ENCODE measurements around the gene C9orf78. TPM values are rescaled to one million over a fixed set of nuclear protein-coding genes. Genes with fewer than 3 reads are reported as not detected.

The C9orf78 gene
- polyA plus RNA-seq, 1 donor (not counting 4 experiments of a cell fraction or from before 2014, with no cell fraction given) = 66.5 TPM

GRCh38 chr9:129879991-129880653, 45.0 kb upstream of the C9orf78 start:
- H3K4me3 ChIP-seq (ENCODE audit: control insufficient read depth in 2 of 3, extremely low read depth in 1 of 3, insufficient read depth in 2 of 3, low read depth in 1 of 3, low read length in 3 of 3) = no peak overlapping the region
- peaks cover 0 to 13% of the 10 kb centered on the region in 2 experiments for H3K36me3 ChIP-seq (ENCODE audit: control insufficient read depth in 2 of 2, extremely low read depth in 1 of 2, insufficient read depth in 2 of 2, low read length in 2 of 2)
- H3K27me3 ChIP-seq (ENCODE audit: control insufficient read depth, extremely low read depth, insufficient read depth, low read length) = no peaks in the 10 kb centered on the region
- no peak overlapping the region for H3K9ac ChIP-seq (ENCODE audit: control insufficient read depth, extremely low read depth, insufficient read depth, low read length)
- H3K4me1 ChIP-seq (ENCODE audit: control insufficient read depth, extremely low read depth, insufficient read depth, low read length) = peaks cover 12% of the 10 kb centered on the region
- H3K9me1 ChIP-seq (ENCODE audit: control insufficient read depth, extremely low read depth, insufficient read depth, low read length) = no peaks in the 10 kb centered on the region
- no peak overlapping the region for H3K27ac ChIP-seq (ENCODE audit: control insufficient read depth, insufficient read depth, low read length)
- H3K79me2 ChIP-seq (ENCODE audit: control insufficient read depth, insufficient read depth, low read length) = no peaks in the 10 kb centered on the region
- no peak for FAIRE-seq
- TF ChIP-seq EZH2 (IDR thresholded peaks at IDR 0.05; ENCODE audit: low read length) = no peak
- TF ChIP-seq, protein P1, sequence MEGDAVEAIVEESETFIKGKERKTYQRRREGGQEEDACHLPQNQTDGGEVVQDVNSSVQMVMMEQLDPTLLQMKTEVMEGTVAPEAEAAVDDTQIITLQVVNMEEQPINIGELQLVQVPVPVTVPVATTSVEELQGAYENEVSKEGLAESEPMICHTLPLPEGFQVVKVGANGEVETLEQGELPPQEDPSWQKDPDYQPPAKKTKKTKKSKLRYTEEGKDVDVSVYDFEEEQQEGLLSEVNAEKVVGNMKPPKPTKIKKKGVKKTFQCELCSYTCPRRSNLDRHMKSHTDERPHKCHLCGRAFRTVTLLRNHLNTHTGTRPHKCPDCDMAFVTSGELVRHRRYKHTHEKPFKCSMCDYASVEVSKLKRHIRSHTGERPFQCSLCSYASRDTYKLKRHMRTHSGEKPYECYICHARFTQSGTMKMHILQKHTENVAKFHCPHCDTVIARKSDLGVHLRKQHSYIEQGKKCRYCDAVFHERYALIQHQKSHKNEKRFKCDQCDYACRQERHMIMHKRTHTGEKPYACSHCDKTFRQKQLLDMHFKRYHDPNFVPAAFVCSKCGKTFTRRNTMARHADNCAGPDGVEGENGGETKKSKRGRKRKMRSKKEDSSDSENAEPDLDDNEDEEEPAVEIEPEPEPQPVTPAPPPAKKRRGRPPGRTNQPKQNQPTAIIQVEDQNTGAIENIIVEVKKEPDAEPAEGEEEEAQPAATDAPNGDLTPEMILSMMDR (optimal IDR thresholded peaks at IDR 0.05 in 1 of 3, IDR thresholded peaks at IDR 0.05 in 1 of 3, conservative IDR thresholded peaks at IDR 0.05 in 1 of 3; ENCODE audit: extremely low read depth in 1 of 3, insufficient read depth in 2 of 3, low read length in 3 of 3) = no peak
- no peaks in the 10 kb centered on the region for H3K9me3 ChIP-seq (ENCODE audit: control insufficient read depth, low read depth, low read length)
- dilution Hi-C loops (cut with MboI; ENCODE audit: extremely low pct_ligation_motif_present, low sequenced_read_pairs) = no loop called here
- no peak for DNase-seq (ENCODE audit: low read depth, low spot score)
- H4K20me1 ChIP-seq (ENCODE audit: control insufficient read depth, extremely low read depth, insufficient read depth, low read length) = no peaks in the 10 kb centered on the region
- no peak overlapping the region for H2AFZ ChIP-seq (ENCODE audit: control insufficient read depth, low read length)
- H3K4me2 ChIP-seq (ENCODE audit: control insufficient read depth, extremely low read depth, insufficient read depth, low read depth, low read length) = no peak overlapping the region

DNA sequence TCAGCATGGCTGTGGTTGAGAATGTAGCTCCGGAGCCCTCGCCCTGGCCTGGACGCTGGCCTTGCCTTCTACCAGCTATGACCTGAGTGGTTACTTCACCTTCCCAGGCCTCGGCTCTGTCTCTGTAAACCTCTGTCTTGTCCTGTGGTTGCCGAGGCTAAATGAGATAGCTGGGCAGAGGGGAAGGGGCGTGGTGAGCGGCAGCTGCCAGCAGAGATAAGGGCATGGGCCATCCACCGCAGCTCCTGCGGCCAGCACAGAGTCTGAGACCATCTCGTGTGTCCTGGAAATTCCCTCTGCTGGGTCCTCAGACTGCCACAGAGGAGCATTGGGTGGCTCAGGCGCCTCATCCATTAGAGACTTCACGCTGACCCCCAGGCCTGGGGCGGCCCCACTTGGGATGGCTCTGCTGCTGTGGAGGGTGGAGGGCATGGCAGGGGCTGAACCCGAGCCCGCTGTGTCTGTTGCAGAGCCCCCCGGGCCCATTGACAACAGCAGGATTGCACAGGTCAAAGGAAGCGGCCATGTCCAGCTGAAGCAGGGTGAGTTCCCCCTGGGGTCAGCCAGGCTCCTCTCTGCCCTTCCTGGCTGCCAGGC, 44.1 kb upstream of the C9orf78 start:
- peaks cover 2% of the 10 kb centered on the region for H3K4me1 ChIP-seq (ENCODE audit: control insufficient read depth, extremely low read depth, insufficient read depth, low read length)
- H3K9me1 ChIP-seq (ENCODE audit: control insufficient read depth, extremely low read depth, insufficient read depth, low read length) = no peaks in the 10 kb centered on the region
- H3K27ac ChIP-seq (ENCODE audit: control insufficient read depth, insufficient read depth, low read length) = no peak overlapping the region
- no peak overlapping the region for H3K9ac ChIP-seq (ENCODE audit: control insufficient read depth, extremely low read depth, insufficient read depth, low read length)
- no peak overlapping the region for H3K4me2 ChIP-seq (ENCODE audit: control insufficient read depth, extremely low read depth, insufficient read depth, low read depth, low read length)
- H4K20me1 ChIP-seq (ENCODE audit: control insufficient read depth, extremely low read depth, insufficient read depth, low read length) = no peaks in the 10 kb centered on the region
- no peak for TF ChIP-seq EZH2 (IDR thresholded peaks at IDR 0.05; ENCODE audit: low read length)
- no peak overlapping the region for H2AFZ ChIP-seq (ENCODE audit: control insufficient read depth, low read length)
- H3K36me3 ChIP-seq (ENCODE audit: control insufficient read depth in 2 of 2, extremely low read depth in 1 of 2, insufficient read depth in 2 of 2, low read length in 2 of 2) = peaks cover 0 to 21% of the 10 kb centered on the region in 2 experiments
- no peaks in the 10 kb centered on the region for H3K79me2 ChIP-seq (ENCODE audit: control insufficient read depth, insufficient read depth, low read length)
- DNase-seq (ENCODE audit: low read depth, low spot score) (no peak), FAIRE-seq (no peak)
- H3K4me3 ChIP-seq (ENCODE audit: control insufficient read depth in 2 of 3, extremely low read depth in 1 of 3, insufficient read depth in 2 of 3, low read depth in 1 of 3, low read length in 3 of 3) = no peak overlapping the region
- H3K9me3 ChIP-seq (ENCODE audit: control insufficient read depth, low read depth, low read length) = no peaks in the 10 kb centered on the region
- H3K27me3 ChIP-seq (ENCODE audit: control insufficient read depth, extremely low read depth, insufficient read depth, low read length) = no peaks in the 10 kb centered on the region
- dilution Hi-C loops (cut with MboI; ENCODE audit: extremely low pct_ligation_motif_present, low sequenced_read_pairs) = no loop called here
